HepG2 (cell line): ENCODE results near the gene PGRMC2. TPM values are rescaled to one million over a fixed set of nuclear protein-coding genes. Genes with fewer than 3 reads are reported as not detected.

Source experiments
- ATAC-seq: fragments of 200-7000 bp; cut with Tn5 transposase; 3 replicates; pipeline ENCODE4 v1.9.1; 2020; ENCODE audit warnings: mild to moderate bottlenecking, moderate library complexity
- BruUV-seq: library from RNA; stranded (reverse); fragments of 400-500 nt; replicated peaks from 2 replicates; lab custom pipeline; 2021; lab: Mats Ljungman, UMichigan
- CTCF ChIA-PET: fragments of 300-600 bp; formaldehyde crosslinking; extraction: SDS; loops from one replicate; lab custom pipeline; 2021; ENCODE audit warnings: low total read pairs, inconsistent platforms, low intra/inter-chr PET ratio; lab: Yijun Ruan, JAX
- POLR2A ChIA-PET: fragments of 350-600 bp; sonication (Branson Sonifier 250); formaldehyde crosslinking; loops from one replicate; lab custom pipeline; 2020; ENCODE audit warnings: antibody characterized with exemption, inconsistent platforms; lab: Yijun Ruan, JAX
- DNase-seq: peaks from one replicate; pipeline ENCODE4 v3.0.0-alpha.2; 2015; ENCODE audit warnings: low spot score
- FAIRE-seq: peaks from 3 replicates; lab custom pipeline; 2011; peaks lifted over from hg19 to GRCh38; lab: Jason Lieb, UNC
- H2AFZ ChIP-seq: one replicate; pipeline ENCODE4 v1.6.1; 2011; ENCODE audit warnings: low read length, inconsistent platforms
- H3K27ac ChIP-seq: fragments of 300-600 bp; 3 replicates; pipeline ENCODE4 v1.8.0; 2011; ENCODE audit warnings: mixed run types, mild to moderate bottlenecking, mixed read lengths, low read length, inconsistent platforms; ENCODE audit not compliant: insufficient read depth; ENCODE audit errors: extremely low read length
- H3K27me3 ChIP-seq, 2 experiments: fragments of 200-600 bp in 1 of 2; 2 replicates in 1 of 2; 3 replicates in 1 of 2; pipeline versions ENCODE4 v1.6.0 to v1.8.0; 2011; ENCODE audit warnings: low read length in 2 of 2, mild to moderate bottlenecking in 2 of 2, moderate library complexity in 2 of 2, inconsistent platforms in 1 of 2; ENCODE audit not compliant: insufficient read depth in 2 of 2, control insufficient read depth in 1 of 2
- H3K36me3 ChIP-seq, 2 experiments: fragments of 200-600 bp in 1 of 2; replicated peaks in 1 of 2; 2 replicates in 1 of 2; 3 replicates in 1 of 2; pipeline versions ENCODE4 v1.5.1 to v1.8.0; 2011; ENCODE audit warnings: low read length in 2 of 2, inconsistent platforms in 1 of 2; ENCODE audit not compliant: insufficient read depth in 2 of 2, control insufficient read depth in 1 of 2
- H3K4me1 ChIP-seq: 2 replicates; pipeline ENCODE4 v1.5.1; 2012; ENCODE audit warnings: low read length, inconsistent platforms; ENCODE audit not compliant: insufficient read depth
- H3K4me2 ChIP-seq: 2 replicates; pipeline ENCODE4 v1.6.0; 2011; ENCODE audit warnings: low read depth, low read length, inconsistent platforms
- H3K4me3 ChIP-seq, 3 experiments: fragments of 200-600 bp in 1 of 3; sonication (generic), shearing (Covaris generic) in 1 of 3; replicated peaks in 1 of 3; 2 replicates each; pipeline ENCODE4 v1.5.1; 2011 to 2016; ENCODE audit warnings: low read length in 3 of 3, inconsistent platforms in 2 of 3, low read depth in 2 of 3, mild to moderate bottlenecking in 2 of 3, control low read depth in 1 of 3, mixed read lengths in 1 of 3; ENCODE audit not compliant: insufficient read depth in 1 of 3
- H3K79me2 ChIP-seq: one replicate; pipeline ENCODE4 v1.6.1; 2011; ENCODE audit warnings: low read length, inconsistent platforms; ENCODE audit not compliant: insufficient read depth
- H3K9ac ChIP-seq: 2 replicates; pipeline ENCODE4 v1.6.0; 2011; ENCODE audit warnings: mild to moderate bottlenecking, low read depth, low read length, inconsistent platforms; ENCODE audit not compliant: insufficient read depth
- H3K9me3 ChIP-seq: 2 replicates; pipeline ENCODE4 v1.5.1; 2012; ENCODE audit warnings: mild to moderate bottlenecking, low read length
- H4K20me1 ChIP-seq: 2 replicates; pipeline ENCODE4 v1.6.0; 2011; ENCODE audit warnings: inconsistent platforms, mild to moderate bottlenecking, low read length, moderate library complexity; ENCODE audit not compliant: insufficient read depth
- ASH2L ChIP-seq: fragments of 300-600, 200-600 bp; sonication (generic); IDR thresholded peaks from 2 replicates; pipeline ENCODE4 v1.7.0; 2017; ENCODE audit warnings: low read depth, mild to moderate bottlenecking, moderate library complexity, mixed read lengths, low read length; ENCODE audit not compliant: insufficient read length
- CHD4 ChIP-seq: fragments of 200-600 bp; sonication (generic); IDR thresholded peaks from 2 replicates; pipeline ENCODE4 v1.7.0; 2017; ENCODE audit warnings: mild to moderate bottlenecking, low read length, borderline replicate concordance
- GFI1 ChIP-seq: sonication (generic); formaldehyde crosslinking; IDR thresholded peaks from 2 replicates; pipeline ENCODE4 v1.5.0; 2020; ENCODE audit warnings: missing genetic modification reagents, mild to moderate bottlenecking, borderline replicate concordance
- NR2F2 ChIP-seq: IDR thresholded peaks from 2 replicates; pipeline ENCODE4 v1.6.1; 2012; ENCODE audit warnings: low read depth, inconsistent platforms, borderline replicate concordance
- TP53 ChIP-seq: sonication (generic); formaldehyde crosslinking; conservative IDR thresholded peaks from 2 replicates; pipeline ENCODE4 v1.4.0; 2020; ENCODE audit warnings: missing genetic modification reagents
- ZFAT ChIP-seq: sonication (generic); formaldehyde crosslinking; conservative IDR thresholded peaks from 2 replicates; pipeline ENCODE4 v1.8.1; 2023; ENCODE audit warnings: missing genetic modification reagents, inconsistent platforms
- ZNF746 ChIP-seq: sonication (generic); formaldehyde crosslinking; IDR thresholded peaks from 2 replicates; pipeline ENCODE4 v1.8.0; 2022; ENCODE audit warnings: mild to moderate bottlenecking, missing genetic modification reagents
- ZSCAN30 ChIP-seq: sonication (generic); formaldehyde crosslinking; IDR thresholded peaks from 2 replicates; pipeline ENCODE4 v1.5.0; 2020; ENCODE audit warnings: mild to moderate bottlenecking, missing genetic modification reagents
- WGBS: methylation state at CpG from one replicate; pipeline ENCODE4 v1.1.6; 2017; ENCODE audit warnings: low lambda C conversion rate; 5-methylcytosine and 5-hydroxymethylcytosine counted together
- in situ Hi-C: cut with HindIII; loops from 2 replicates; pipeline ENCODE4 v1.10.0; 2017; ENCODE audit warnings: low pct_unique_long_range_greater_than_20kb; ENCODE audit not compliant: extremely low pct_ligation_motif_present
- intact Hi-C: fragments of 100-400 bp; cut with micrococcal nuclease; formaldehyde crosslinking; loops from one replicate; pipeline ENCODE4 v1.10.0; 2022; ENCODE audit not compliant: unreplicated experiment
- polyA plus RNA-seq, 8 experiments: library from polyadenylated mRNA; depleted of rRNA in 3 of 8; stranded (reverse) in 7 of 8; unstranded in 1 of 8; fragments of >200 nt; fragmentation: Illumina TruSeq in 4 of 8; extraction: Trizol in 4 of 8; gene quantifications; 2 replicates each; pipeline versions ENCODE4 v1.2.1 to v1.2.3, GENCODE V29; 2011 to 2016; ENCODE audit warnings: low read depth in 4 of 8, missing spikeins in 1 of 8, mixed read lengths in 1 of 8; ENCODE audit not compliant: insufficient read depth in 1 of 8
- total RNA-seq, 5 experiments: library from RNA; depleted of rRNA; stranded (reverse); fragments of >200 nt; fragmentation: Illumina TruSeq; extraction: Trizol; gene quantifications; 2 replicates each; pipeline ENCODE4 v1.2.3, GENCODE V29; 2016; ENCODE audit warnings: low read depth in 1 of 5
- TF ChIP-seq, protein P1 (sequence below): sonication (generic); formaldehyde crosslinking; IDR thresholded peaks from 2 replicates; pipeline ENCODE4 v1.8.0; 2023; ENCODE audit warnings: mild to moderate bottlenecking, missing genetic modification reagents
- TF ChIP-seq, protein P2 (sequence below): sonication (generic); formaldehyde crosslinking; IDR thresholded peaks from 2 replicates; pipeline ENCODE4 v1.5.0; 2020; ENCODE audit warnings: missing genetic modification reagents

Gene PGRMC2
- total and polyA plus RNA-seq, 2 of the 13 experiments (the other 11 are each of a cell fraction or from before 2014, with no cell fraction given), result 16.0 to 19.8 TPM

DNA sequence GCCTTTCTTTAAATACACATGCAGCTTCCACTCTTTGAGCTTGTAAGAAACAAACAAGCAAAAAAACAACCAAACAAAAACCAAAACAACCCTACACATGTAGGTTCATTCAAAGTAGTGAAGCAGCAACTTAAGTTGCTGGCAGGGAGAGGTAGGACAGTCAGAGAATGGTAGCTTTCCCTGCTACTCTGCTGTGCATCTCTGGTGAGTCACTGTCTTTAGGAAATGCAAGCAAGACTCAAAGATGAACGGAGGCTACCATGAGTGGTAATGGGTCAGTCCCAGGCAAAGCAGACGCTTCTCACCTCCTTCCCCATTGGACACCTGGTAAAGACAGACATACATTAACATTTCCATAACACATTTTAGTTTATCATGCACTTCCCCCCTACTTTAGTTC lies 43.2 kb downstream of the PGRMC2 start:
- no peaks in the 10 kb centered on the region for H3K79me2 ChIP-seq
- TF ChIP-seq CHD4, result no peak
- TF ChIP-seq, protein P1, sequence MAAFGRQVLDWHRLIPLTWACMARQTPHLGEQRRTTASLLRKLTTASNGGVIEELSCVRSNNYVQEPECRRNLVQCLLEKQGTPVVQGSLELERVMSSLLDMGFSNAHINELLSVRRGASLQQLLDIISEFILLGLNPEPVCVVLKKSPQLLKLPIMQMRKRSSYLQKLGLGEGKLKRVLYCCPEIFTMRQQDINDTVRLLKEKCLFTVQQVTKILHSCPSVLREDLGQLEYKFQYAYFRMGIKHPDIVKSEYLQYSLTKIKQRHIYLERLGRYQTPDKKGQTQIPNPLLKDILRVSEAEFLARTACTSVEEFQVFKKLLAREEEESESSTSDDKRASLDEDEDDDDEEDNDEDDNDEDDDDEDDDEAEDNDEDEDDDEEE (CRISPR knock-in tag), result no peak
- TF ChIP-seq TP53 (CRISPR knock-in tag), result no peak
- TF ChIP-seq ASH2L, result no peak
- TF ChIP-seq ZNF746 (CRISPR knock-in tag), result no peak
- TF ChIP-seq NR2F2, result no peak
- no peak for TF ChIP-seq ZSCAN30
- TF ChIP-seq GFI1 (CRISPR knock-in tag), result no peak
- TF ChIP-seq, protein P2, sequence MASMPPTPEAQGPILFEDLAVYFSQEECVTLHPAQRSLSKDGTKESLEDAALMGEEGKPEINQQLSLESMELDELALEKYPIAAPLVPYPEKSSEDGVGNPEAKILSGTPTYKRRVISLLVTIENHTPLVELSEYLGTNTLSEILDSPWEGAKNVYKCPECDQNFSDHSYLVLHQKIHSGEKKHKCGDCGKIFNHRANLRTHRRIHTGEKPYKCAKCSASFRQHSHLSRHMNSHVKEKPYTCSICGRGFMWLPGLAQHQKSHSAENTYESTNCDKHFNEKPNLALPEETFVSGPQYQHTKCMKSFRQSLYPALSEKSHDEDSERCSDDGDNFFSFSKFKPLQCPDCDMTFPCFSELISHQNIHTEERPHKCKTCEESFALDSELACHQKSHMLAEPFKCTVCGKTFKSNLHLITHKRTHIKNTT, result no peak
- no peak for TF ChIP-seq ZFAT
- TF ChIP-seq, all 625 proteins: peak for 0
- in situ Hi-C loops, result no loop called here
- no peak overlapping the region for H3K27ac ChIP-seq
- no peak overlapping the region for H2AFZ ChIP-seq
- CTCF ChIA-PET, result no interaction called here
- 3% methylated on average over 2 of the region's 2 CpGs for WGBS
- no peak overlapping the region for H3K4me3 ChIP-seq
- no peak overlapping the region for H3K9ac ChIP-seq
- intact Hi-C loops, result no loop called here
- FAIRE-seq, result no peak
- no TSS peak for BruUV-seq
- no peak for DNase-seq
- H3K4me1 ChIP-seq, result peaks cover 18% of the 10 kb centered on the region
- H3K36me3 ChIP-seq, result no peaks in the 10 kb centered on the region
- POLR2A ChIA-PET, result no interaction called here
- ATAC-seq, result no peak
- H3K4me2 ChIP-seq, result no peak overlapping the region
- H3K27me3 ChIP-seq, result peaks cover 0 to 2% of the 10 kb centered on the region in 2 experiments; a peak in 2 of 5 replicates
- H4K20me1 ChIP-seq, result no peaks in the 10 kb centered on the region
- H3K9me3 ChIP-seq, result peaks cover 17% of the 10 kb centered on the region
